Lower leg skin (tissue), 3 donors: ENCODE data around the gene SPC25.

ENCODE experiments used
- POLR2A ChIP-seq, 2 donors: fragments of 450-650 bp; IDR thresholded peaks; one replicate each; pipeline ENCODE4 v1.6.1; 2016 to 2017; ENCODE audit warnings: antibody characterized with exemption in 2 of 2, mild to moderate bottlenecking in 1 of 2, moderate library complexity in 1 of 2
- TF ChIP-seq, protein P1 (sequence below), 3 donors: fragments of 450-650 bp; IDR thresholded peaks; one replicate each; pipeline ENCODE4 v1.5.1; 2016; ENCODE audit warnings: antibody characterized with exemption in 3 of 3, mild to moderate bottlenecking in 3 of 3, moderate library complexity in 2 of 3

DNA sequence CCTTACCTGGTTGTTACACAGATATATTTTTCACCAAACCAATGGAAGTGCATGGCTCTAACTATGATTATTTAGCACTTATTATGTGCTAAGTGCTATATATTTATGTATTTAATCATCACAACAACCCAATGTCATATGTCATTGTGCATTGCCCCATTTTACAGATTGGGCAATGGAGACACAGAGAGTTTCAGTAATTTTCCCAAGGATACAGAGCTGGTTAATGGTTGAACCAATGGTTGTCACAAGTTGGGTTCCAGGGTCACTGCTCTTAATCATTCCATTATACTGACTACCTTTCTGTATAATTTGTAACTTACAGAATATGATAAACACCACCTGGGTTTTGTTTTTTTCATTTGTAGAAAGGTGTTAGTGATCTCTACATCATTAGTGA is 58.6 kb downstream of the SPC25 start:
- TF ChIP-seq POLR2A (IDR thresholded peaks at IDR 0.05) = no peak
- TF ChIP-seq, protein P1, sequence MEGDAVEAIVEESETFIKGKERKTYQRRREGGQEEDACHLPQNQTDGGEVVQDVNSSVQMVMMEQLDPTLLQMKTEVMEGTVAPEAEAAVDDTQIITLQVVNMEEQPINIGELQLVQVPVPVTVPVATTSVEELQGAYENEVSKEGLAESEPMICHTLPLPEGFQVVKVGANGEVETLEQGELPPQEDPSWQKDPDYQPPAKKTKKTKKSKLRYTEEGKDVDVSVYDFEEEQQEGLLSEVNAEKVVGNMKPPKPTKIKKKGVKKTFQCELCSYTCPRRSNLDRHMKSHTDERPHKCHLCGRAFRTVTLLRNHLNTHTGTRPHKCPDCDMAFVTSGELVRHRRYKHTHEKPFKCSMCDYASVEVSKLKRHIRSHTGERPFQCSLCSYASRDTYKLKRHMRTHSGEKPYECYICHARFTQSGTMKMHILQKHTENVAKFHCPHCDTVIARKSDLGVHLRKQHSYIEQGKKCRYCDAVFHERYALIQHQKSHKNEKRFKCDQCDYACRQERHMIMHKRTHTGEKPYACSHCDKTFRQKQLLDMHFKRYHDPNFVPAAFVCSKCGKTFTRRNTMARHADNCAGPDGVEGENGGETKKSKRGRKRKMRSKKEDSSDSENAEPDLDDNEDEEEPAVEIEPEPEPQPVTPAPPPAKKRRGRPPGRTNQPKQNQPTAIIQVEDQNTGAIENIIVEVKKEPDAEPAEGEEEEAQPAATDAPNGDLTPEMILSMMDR (IDR thresholded peaks at IDR 0.05) = no peak
